ENCODE results near the gene MACIR. TPM values are rescaled to one million over a fixed set of nuclear protein-coding genes. Genes with fewer than 3 reads are reported as not detected.
A peak's percentile ranks its signal among the peaks of the same experiment; 100 is the strongest.

MACIR gene
- polyA plus RNA-seq, 1 experiment, result 6.3 TPM

GRCh38 chr5:103228588-103228987 is 30.0 kb upstream of the MACIR start:
- CTCF ChIA-PET, result interaction anchor here (1.0 kb wide), 1 partner anchor 246 kb away, joined by 3 read pairs; no protein-coding TSS in a partner anchor
- Histone ChIP-seq H3K27ac (ENCODE audit: low read depth, low read length) (no peak overlapping the region), H3K27me3 (ENCODE audit: control insufficient read depth, insufficient read depth, low read length) (no peaks in the 10 kb centered on the region), H3K9me3 (ENCODE audit: control insufficient read depth, insufficient read depth, low read length) (no peaks in the 10 kb centered on the region), H3K4me3 (ENCODE audit: low read depth, low read length) (no peak overlapping the region)
- POLR2A ChIA-PET, result no interaction called here
- DNase-seq (ENCODE audit: low read depth, low spot score), result no peak
- TF ChIP-seq, protein P1, sequence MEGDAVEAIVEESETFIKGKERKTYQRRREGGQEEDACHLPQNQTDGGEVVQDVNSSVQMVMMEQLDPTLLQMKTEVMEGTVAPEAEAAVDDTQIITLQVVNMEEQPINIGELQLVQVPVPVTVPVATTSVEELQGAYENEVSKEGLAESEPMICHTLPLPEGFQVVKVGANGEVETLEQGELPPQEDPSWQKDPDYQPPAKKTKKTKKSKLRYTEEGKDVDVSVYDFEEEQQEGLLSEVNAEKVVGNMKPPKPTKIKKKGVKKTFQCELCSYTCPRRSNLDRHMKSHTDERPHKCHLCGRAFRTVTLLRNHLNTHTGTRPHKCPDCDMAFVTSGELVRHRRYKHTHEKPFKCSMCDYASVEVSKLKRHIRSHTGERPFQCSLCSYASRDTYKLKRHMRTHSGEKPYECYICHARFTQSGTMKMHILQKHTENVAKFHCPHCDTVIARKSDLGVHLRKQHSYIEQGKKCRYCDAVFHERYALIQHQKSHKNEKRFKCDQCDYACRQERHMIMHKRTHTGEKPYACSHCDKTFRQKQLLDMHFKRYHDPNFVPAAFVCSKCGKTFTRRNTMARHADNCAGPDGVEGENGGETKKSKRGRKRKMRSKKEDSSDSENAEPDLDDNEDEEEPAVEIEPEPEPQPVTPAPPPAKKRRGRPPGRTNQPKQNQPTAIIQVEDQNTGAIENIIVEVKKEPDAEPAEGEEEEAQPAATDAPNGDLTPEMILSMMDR (IDR thresholded peaks at IDR 0.05; ENCODE audit: low read depth, low read length), result no peak

DNA sequence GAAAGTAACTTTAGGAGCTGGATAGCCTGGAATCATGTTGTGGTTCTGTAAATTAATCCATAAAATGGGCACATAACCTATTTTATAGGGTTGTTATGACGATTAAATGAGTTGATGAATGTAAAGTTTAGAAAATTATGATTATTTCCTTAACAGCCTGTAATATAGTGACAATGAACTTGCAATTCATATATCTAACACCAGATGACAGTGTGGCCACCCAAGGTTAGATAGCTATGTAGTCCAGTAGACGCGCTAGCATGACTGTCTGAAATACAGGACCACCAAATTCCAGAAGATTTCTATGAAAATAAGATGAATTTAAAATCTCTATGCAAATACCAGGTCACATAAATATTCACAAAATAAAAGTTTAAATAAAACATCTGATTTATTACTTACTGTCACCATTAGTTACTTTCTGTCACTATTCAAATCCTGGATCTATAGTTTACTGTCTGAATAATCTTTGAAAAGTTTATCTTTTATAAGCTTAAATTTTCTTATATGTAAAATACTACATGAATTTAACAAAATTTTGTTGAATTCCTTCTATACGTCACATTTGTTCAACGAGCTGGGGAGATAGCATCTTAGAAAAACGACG is 26.1 kb upstream of the MACIR start:
- POLR2A ChIA-PET, result no interaction called here
- Histone ChIP-seq H3K4me3 (ENCODE audit: low read depth, low read length) (no peak overlapping the region), H3K27me3 (ENCODE audit: control insufficient read depth, insufficient read depth, low read length) (no peaks in the 10 kb centered on the region), H3K27ac (ENCODE audit: low read depth, low read length) (no peak overlapping the region), H3K9me3 (ENCODE audit: control insufficient read depth, insufficient read depth, low read length) (no peaks in the 10 kb centered on the region)
- CTCF ChIA-PET, result interaction anchor here (0.8 to 2.6 kb wide), 17 partner anchors 9 to 323 kb away, joined by 3 to 125 read pairs (median 5); partner anchors contain the start of gene MACIR
- TF ChIP-seq, protein P1 (IDR thresholded peaks at IDR 0.05; ENCODE audit: low read depth, low read length), result peak; percentile 93
- no peak for DNase-seq (ENCODE audit: low read depth, low spot score)

DNA sequence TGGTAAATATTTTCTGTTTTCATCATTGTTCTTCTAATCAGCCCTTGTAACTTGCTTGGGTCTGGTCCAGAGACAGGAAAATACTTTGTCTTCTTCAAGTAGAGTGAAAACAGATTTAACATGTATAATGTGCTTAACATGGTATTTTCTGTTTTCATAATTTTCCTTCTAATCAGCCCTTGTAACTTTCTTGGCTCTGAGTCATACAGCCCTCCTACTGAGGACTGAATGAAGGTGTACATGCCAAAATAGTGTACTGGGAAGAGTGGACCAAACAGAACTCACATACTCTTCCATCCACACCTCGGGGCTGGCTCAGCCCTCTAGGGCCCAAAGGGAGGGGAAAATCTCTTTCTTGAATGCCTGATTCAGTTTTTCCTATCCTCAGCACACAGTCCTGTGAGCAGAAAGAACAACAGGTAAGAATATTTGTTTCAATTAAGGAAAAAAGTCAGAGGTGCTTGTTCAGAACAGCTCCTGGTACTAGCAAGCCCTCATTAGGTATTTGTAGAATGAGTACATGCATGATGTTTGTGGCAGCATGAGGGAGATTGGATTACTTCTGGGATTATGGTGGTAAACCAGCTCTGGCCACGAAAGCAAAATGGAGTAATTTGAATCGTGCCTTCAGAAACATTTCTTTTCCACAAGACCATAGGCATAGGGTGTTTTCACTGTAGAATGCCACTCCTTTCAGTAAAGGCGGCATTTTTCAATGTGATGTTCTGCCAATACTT is 24.2 kb upstream of the MACIR start:
- Histone ChIP-seq H3K27ac (ENCODE audit: low read depth, low read length) (no peak overlapping the region), H3K27me3 (ENCODE audit: control insufficient read depth, insufficient read depth, low read length) (no peaks in the 10 kb centered on the region), H3K4me3 (ENCODE audit: low read depth, low read length) (no peak overlapping the region), H3K9me3 (ENCODE audit: control insufficient read depth, insufficient read depth, low read length) (no peaks in the 10 kb centered on the region)
- CTCF ChIA-PET, result interaction anchor here (0.7 to 1.0 kb wide), 2 partner anchors 10 to 241 kb away, joined by 3 to 4 read pairs; no protein-coding TSS in a partner anchor
- DNase-seq (ENCODE audit: low read depth, low spot score), result no peak
- TF ChIP-seq, protein P1 (IDR thresholded peaks at IDR 0.05; ENCODE audit: low read depth, low read length), result no peak
- POLR2A ChIA-PET, result no interaction called here

DNA sequence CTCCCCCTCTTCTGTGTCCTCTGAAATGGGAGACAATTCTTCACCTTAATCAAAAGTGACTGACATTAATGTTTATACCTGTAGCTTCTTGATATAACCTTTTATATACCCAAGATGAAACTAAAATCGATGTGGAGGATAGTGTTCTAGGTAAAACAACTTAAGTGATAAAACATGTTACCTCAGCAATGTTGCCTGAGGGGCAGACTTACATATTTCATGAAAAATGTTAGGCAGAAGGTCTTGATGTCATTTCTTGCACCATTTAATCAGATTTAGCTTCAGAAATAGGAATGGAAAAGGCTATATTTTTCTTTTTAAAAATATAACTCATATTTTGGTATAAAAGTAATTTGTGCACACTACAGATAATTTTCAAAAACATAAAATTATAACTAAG is 22.7 kb upstream of the MACIR start:
- Histone ChIP-seq H3K27me3 (ENCODE audit: control insufficient read depth, insufficient read depth, low read length) (no peaks in the 10 kb centered on the region), H3K9me3 (ENCODE audit: control insufficient read depth, insufficient read depth, low read length) (no peaks in the 10 kb centered on the region), H3K4me3 (ENCODE audit: low read depth, low read length) (no peak overlapping the region), H3K27ac (ENCODE audit: low read depth, low read length) (no peak overlapping the region)
- ChIA-PET POLR2A (no interaction called here), CTCF (interaction anchor here (0.7 kb wide), 1 partner anchor 22 kb away, joined by 3 read pairs; the partner anchor contains the start of gene MACIR)
- DNase-seq (ENCODE audit: low read depth, low spot score), result no peak
- TF ChIP-seq, protein P1 (IDR thresholded peaks at IDR 0.05; ENCODE audit: low read depth, low read length), result no peak

DNA sequence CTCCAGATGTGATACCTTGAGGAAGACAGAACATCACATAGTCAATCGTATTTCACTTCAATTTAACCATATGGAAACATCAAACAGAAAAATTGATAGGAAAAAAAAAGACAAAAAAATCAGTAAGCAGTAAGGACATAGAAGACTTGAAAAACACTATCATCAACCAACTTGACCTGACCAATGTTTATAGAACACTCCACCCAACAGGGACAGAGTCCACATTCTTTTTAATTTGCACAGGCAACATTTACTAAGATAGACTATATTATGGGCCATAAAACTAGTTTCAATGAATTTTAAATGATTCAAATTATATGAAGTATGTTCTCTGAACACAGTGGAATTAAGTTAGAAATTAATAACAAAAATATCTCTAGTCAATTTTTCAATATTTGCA is 20.8 kb upstream of the MACIR start:
- Histone ChIP-seq H3K27me3 (ENCODE audit: control insufficient read depth, insufficient read depth, low read length) (no peaks in the 10 kb centered on the region), H3K9me3 (ENCODE audit: control insufficient read depth, insufficient read depth, low read length) (no peaks in the 10 kb centered on the region), H3K27ac (ENCODE audit: low read depth, low read length) (no peak overlapping the region), H3K4me3 (ENCODE audit: low read depth, low read length) (no peak overlapping the region)
- DNase-seq (ENCODE audit: low read depth, low spot score), result no peak
- CTCF ChIA-PET, result interaction anchor here (1.5 kb wide), 1 partner anchor 237 kb away, joined by 7 read pairs; no protein-coding TSS in a partner anchor
- POLR2A ChIA-PET, result no interaction called here
- TF ChIP-seq, protein P1 (IDR thresholded peaks at IDR 0.05; ENCODE audit: low read depth, low read length), result no peak
